ENCODE results near the gene TASOR2.
A peak's percentile ranks its signal among the peaks of the same experiment; 100 is the strongest.

The TASOR2 gene

GRCh38 chr10:5654218-5654755 is 30.4 kb upstream of the TASOR2 start:
- DNase-seq (ENCODE audit: low read depth in 1 of 2, low spot score in 1 of 2) = no peak

- DNase-seq (ENCODE audit: low read depth in 1 of 2, low spot score in 1 of 2) = no peak
Measured at GRCh38 chr10:5655121-5655520, 29.5 kb upstream of the TASOR2 start.

- DNase-seq (ENCODE audit: low read depth in 1 of 2, low spot score in 1 of 2) = no peak
Measured at GRCh38 chr10:5656737-5657579, 27.7 kb upstream of the TASOR2 start.

- DNase-seq (ENCODE audit: low read depth in 1 of 2, low spot score in 1 of 2) = no peak
Measured at GRCh38 chr10:5658871-5659618, 25.6 kb upstream of the TASOR2 start.

GRCh38 chr10:5659702-5660528 is 24.7 kb upstream of the TASOR2 start:
- DNase-seq (ENCODE audit: low read depth in 1 of 2, low spot score in 1 of 2) = no peak

GRCh38 chr10:5661043-5661442 is 23.6 kb upstream of the TASOR2 start:
- DNase-seq (ENCODE audit: low read depth in 1 of 2, low spot score in 1 of 2) = no peak

GRCh38 chr10:5662708-5663579 is 21.7 kb upstream of the TASOR2 start:
- DNase-seq (ENCODE audit: low read depth in 1 of 2, low spot score in 1 of 2) = no peak

- DNase-seq (ENCODE audit: low read depth in 1 of 2, low spot score in 1 of 2) = no peak
Measured at GRCh38 chr10:5663692-5664427, 20.8 kb upstream of the TASOR2 start.

- DNase-seq (ENCODE audit: low read depth in 1 of 2, low spot score in 1 of 2) = no peak
Measured at GRCh38 chr10:5665373-5666007, 19.1 kb upstream of the TASOR2 start.

GRCh38 chr10:5666008-5666840 is 18.4 kb upstream of the TASOR2 start, which contains the start of gene ASB13:
Gene ASB13, minus strand, starts transcription at chr10:5666595. Its CDS starts 44 bp downstream, at chr10:5666551.
- peak in 1 of 2 donors; percentile 9 for DNase-seq (ENCODE audit: low read depth in 1 of 2, low spot score in 1 of 2)

- DNase-seq (ENCODE audit: low read depth in 1 of 2, low spot score in 1 of 2) = no peak
Measured at GRCh38 chr10:5666841-5667630, 17.6 kb upstream of the TASOR2 start.

GRCh38 chr10:5668429-5668828 is 16.2 kb upstream of the TASOR2 start:
- no peak for DNase-seq (ENCODE audit: low read depth in 1 of 2, low spot score in 1 of 2)

GRCh38 chr10:5669604-5670003 is 15.0 kb upstream of the TASOR2 start:
- DNase-seq (ENCODE audit: low read depth in 1 of 2, low spot score in 1 of 2) = no peak

GRCh38 chr10:5670662-5671375 is 13.8 kb upstream of the TASOR2 start:
- no peak for DNase-seq (ENCODE audit: low read depth in 1 of 2, low spot score in 1 of 2)

GRCh38 chr10:5678397-5679036 is 6.1 kb upstream of the TASOR2 start:
- no peak for DNase-seq (ENCODE audit: low read depth in 1 of 2, low spot score in 1 of 2)

- no peak for DNase-seq (ENCODE audit: low read depth in 1 of 2, low spot score in 1 of 2)
Measured at GRCh38 chr10:5679037-5679435, 5.6 kb upstream of the TASOR2 start.

All from activated CD4-positive, alpha-beta T cell treated with anti-CD3 and anti-CD28 coated beads, Interleukin-2, amount 50 U/mL, for 24 hours (primary cell).